GM19463 (cell line): ENCODE measurements around the gene SESN3.
"Not testable (repeated sequence)": the region's sequence is repeated elsewhere in the genome, so short reads cannot be mapped to it uniquely, and the experiment has no call there.

ENCODE experiments used
- ATAC-seq: cut with Tn5 transposase; IDR thresholded peaks from one replicate; pipeline ENCODE4 v1.9.1; 2021; ENCODE audit warnings: mild to moderate bottlenecking, moderate library complexity; ENCODE audit not compliant: unreplicated experiment

Gene SESN3

GRCh38 chr11:95154514-95154913, 76.5 kb downstream of the SESN3 start:
- no peak for ATAC-seq

DNA sequence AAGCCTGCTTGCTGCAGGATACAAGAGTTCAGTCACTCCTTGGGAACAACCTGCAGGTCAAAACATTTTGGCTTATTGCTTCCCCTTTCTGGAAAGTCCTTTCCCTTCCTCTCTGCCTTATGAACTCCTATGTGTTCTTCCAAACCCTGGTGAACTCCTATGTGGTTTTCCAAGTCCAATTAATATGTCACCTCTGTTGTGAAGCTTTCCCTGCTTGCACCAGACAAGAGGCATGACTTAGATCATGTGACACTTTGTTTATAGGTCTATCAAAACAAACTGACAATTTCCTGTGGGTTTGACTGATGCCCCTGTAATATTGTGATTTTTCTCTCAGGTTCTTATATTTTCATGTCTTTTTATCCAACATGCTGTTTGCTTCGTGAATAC, 77.2 kb downstream of the SESN3 start:
- ATAC-seq = no peak

DNA sequence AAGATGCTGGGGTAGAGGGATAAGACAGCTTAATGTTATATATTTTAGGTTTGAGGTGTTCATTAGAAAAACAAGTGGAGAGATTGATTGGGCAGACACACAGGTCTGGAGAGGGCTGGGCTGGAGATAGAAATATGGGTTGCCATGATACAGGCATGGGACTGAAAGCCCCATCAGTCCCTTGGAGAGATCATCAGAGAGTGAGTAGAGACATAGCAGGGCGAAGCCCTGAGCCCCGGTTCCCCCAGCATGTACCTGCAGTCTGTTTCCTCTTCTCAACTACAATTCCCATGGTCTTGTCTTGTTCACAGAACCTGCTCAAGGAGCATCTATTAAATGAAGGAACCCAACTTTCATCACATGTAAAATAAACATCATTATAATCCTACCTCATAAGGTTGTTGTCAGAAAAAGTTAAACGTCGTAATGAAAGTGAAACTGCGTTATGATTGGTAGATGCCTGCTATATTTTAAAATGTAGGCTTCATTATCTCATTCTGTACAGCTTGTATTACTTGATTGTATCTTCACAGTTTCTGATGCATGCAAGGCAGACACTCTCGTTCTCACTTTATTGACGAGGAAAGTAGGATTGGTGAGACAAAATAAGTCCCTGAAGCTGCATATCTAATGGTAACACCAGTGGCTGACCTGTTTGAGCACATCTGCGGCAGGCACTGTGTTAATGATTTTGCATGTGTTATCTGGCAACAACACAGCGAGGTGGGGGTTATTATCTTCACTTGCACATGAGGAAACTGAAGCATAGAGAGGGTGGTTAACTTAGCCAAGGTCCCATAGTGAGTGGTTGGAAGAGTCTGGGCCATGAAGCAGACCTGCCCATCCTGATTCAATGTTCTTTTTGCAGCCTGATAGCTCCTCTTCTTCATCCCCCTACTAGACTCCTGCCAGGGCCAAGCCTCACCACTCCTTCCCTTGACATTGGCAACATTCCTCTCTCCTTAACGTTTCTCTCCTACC, 77.8 kb downstream of the SESN3 start:
- ATAC-seq = no peak

DNA sequence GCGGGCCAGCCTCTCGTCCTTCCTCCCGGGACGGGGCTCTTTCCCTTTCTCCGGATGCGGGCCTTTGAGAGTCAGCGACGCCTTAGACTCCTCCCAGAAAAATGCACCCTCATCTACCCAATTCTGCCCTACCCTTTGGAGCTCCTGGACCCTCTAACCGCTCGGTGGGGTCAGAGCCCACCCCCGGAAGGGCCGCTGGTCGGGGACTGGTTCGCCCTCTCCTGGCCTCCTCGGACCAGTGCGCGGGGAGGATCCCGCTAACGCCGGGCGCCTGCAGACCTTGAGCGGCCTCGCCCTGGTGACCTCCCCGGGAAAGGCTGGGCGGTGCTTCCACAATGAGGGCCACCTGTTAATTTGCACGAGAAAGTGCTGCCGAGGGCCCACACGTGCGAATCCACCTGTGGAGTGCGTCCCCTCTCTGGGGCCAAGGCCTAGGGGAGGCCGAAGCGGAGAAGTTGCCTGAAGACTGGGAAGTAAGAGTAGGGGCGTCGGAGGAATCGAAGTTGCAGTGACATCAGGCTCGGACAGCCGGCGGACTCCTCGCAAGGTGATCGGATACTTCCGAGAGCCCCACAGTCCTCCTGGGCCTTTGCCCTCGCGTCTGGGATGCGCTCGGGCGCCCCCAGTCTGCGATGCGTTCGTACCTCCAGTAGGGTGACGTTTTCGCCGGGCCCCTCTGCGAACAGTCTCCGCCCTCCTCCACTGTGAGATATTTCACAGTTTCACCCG, 79.9 kb downstream of the SESN3 start:
- peak; percentile 82 for ATAC-seq

DNA sequence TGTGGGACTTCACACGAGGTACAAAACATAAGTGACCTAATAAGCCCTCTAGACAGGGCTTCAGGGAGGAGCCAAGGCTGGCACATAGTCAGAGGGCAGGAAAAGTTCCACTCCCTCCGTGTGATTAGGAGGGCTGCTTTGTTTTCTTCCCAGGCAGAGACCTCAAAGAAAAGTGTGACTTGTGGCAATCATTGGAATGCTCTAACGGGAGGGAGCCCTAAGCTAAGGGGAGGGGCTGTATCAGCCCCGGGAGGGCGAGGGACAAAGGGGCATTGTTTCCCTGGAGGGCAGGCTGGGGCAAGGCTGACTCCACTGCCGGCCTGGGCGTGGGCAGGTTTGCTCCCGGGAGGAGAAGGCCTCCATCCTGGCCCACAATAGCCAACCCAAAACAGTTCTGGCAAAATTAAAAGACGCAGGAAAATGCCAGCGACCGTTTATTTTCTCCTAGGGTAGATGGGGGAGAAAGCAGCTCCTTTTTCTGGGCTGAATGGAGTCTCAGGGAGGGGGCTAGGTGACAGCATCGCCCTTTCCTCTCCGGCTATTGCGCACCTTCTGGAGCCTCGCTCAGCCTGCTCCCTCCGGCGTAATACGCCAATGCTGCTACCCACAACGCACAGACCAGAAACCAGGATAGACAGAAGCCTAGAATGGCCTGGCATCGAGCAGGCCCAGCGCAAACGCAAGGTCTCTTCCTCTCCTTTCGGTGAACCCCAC, 81.2 kb downstream of the SESN3 start:
- no peak for ATAC-seq

GRCh38 chr11:95148938-95149337, 82.1 kb downstream of the SESN3 start:
- ATAC-seq = no peak

DNA sequence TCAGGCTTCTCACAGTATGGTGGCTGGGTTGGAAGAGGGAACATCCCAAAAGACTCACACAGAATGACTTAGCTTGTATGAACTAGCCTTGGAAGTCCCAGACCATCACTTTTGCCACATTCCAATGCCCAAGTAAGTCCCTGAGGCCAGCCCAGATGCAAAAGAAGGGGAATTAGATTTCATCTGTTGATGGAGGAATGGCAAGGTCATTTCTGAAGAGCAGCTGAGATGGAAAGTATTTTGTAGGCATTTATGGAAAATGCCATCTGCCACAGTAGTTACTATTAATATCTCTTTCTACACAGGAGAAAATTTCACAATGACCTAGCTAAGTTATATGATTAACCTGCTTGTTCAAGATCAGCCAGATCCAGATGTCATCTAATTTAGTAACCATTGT, 82.6 kb downstream of the SESN3 start:
- no peak for ATAC-seq

GRCh38 chr11:95147364-95147905, 83.6 kb downstream of the SESN3 start:
- ATAC-seq = no peak

- no peak for ATAC-seq
Observed at GRCh38 chr11:95145430-95146060, 85.5 kb downstream of the SESN3 start.

GRCh38 chr11:95144313-95145235, 86.4 kb downstream of the SESN3 start:
- no peak for ATAC-seq

DNA sequence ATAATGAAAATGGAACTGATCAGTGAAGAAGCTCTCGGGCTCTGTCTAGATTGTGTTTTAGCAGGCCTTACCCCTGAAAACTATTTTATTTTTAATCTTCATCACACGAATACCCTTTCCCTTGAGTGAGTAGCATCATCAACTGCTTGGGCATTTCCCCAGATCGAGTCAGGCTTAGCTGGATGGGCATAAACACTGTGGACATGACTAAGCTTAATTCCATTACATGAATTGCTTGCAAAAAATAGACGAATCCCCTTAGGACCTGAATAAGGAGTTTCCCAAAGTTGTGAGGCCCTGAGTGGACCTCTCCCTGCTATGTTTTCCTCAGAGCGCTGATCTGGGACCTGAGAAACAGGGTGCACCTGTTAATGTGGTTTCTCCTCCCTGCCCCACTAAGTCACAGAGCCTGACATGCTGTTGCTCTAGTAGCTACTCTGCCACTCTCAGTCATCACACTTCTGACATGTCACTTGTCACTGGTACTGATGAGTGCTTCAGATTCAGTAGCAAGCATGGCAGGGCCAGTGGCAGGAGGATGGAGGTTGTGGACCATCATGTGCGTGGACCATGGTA, 87.8 kb downstream of the SESN3 start:
- ATAC-seq = no peak

- ATAC-seq = no peak
Observed at GRCh38 chr11:95142431-95142830, 88.6 kb downstream of the SESN3 start.

DNA sequence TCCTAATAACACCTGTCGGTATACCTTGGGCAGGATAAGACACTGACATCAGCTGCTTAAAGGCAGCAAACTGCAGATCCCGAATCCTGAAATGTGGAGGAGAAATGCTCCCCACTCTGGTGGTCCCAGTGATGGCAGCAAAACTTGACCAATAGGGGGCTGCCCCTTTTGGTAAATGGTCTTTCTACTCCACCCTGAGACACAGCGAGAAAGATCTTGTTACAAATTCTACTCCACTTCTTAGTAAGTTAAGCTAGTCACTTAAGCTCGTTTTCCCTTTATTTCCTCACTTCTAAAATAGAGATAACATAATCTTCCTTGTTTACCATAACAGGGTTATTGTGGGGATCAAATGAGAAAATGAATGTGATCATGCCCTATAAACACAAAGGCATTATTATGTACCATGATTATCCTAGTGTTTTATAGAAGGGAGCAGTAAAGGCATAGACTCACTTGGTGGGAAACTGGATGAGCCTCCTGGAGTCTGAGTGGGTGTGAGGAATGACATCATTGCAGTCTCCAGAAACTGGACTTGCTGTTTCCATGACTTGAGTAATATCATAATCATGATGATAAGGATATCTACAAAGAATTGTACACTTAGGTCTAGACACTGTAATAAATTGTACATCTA, 90.5 kb downstream of the SESN3 start:
- ATAC-seq = no peak

DNA sequence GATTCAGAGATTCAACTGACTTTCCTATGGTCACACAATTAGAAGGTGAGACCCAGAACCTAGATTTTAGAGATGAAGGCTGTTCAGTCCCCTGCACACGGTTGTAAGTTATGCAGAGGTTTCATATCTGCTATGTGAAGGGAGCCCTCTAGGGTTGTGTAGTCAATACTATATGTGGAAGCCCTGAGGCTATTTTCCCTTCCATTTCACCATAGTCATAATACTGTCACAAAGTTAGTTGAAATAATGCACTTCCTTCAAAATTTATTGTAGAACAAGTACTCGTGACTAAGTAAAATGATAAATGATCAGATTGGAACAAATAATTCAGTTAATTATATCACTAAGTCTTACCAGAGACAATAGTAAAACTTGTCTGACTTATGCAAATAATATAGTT, 92.6 kb downstream of the SESN3 start:
- peak; percentile 83 for ATAC-seq

- no peak for ATAC-seq
Observed at GRCh38 chr11:95137299-95137698, 93.7 kb downstream of the SESN3 start.

DNA sequence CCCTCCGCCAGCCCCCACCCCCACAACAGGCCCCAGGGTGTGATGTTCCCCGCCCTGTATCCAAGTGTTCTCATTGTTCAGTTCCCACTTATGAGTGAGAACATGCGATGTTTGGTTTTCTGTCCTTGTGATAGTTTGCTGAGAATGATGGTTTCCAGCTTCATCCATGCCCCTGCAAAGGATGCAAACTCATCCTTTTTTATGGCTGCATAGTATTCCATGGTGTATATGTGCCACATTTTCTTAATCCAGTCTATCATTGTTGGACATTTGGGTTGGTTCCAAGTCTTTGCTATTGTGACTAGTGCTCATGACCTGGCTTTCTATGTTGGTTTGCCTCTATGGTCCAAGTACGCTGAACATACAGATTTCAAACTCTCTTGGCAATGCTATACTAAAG, 94.3 kb downstream of the SESN3 start:
- not testable (repeated sequence) for ATAC-seq

DNA sequence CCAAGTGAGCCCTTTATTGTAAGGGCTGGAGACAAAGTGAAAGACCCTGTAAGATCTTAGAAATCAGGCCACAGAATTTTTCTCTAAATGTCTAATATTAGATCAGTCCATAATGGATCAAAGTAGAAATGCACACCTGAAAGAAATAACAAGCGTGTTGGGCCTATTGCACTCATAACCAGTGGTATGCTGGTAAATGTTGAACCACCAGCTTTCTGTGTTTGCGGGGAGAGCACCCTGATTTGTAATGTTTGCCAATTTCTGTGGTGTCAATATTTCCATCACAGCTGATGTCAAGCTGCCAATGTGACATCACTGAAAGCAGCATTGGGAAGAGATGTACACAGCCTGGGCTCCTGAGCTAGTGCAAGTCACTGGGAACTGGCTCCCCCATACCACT, 95.1 kb downstream of the SESN3 start:
- no peak for ATAC-seq

GRCh38 chr11:95135155-95135554, 95.8 kb downstream of the SESN3 start:
- ATAC-seq = no peak

DNA sequence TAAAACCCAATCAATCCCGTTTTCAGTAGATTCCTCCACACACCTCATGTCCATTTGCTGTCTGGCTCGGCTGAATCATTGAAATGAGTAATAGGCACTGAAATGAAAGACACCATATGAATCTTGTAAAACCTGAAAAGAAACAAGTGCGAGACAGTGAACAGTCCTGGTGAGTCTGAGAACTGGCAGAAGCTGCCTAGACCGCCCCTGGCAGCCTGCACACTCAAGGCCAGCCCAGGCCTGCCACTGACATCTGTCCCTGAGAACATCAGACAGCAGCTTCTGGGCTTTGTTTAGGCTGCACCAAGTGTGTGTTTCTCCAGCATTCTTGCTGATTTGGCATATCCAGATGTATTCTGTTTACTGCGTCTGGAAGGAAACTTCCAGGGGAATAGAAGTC, 96.5 kb downstream of the SESN3 start:
- no peak for ATAC-seq
